Mammary epithelial cell (primary cell): Measurements from ENCODE around the gene VPS13C.

Experiments
- CTCF ChIP-seq, 2 donors: IDR thresholded peaks in 1 of 2; conservative IDR thresholded peaks in 1 of 2; 2 replicates each; pipeline ENCODE4 v1.5.1; 2011 to 2012; ENCODE audit warnings: inconsistent platforms in 2 of 2, low read length in 2 of 2, mild to moderate bottlenecking in 2 of 2, control low read depth in 1 of 2, low read depth in 1 of 2; ENCODE audit not compliant: insufficient read depth in 1 of 2; ENCODE audit errors: extremely low read depth in 1 of 2
- EZH2 ChIP-seq: IDR thresholded peaks from 2 replicates; pipeline ENCODE4 v1.6.1; 2012; ENCODE audit warnings: low read length, inconsistent platforms, borderline replicate concordance

- no peak for TF ChIP-seq CTCF (conservative IDR thresholded peaks at IDR 0.05 in 1 of 2, IDR thresholded peaks at IDR 0.05 in 1 of 2; ENCODE audit: extremely low read depth in 1 of 2, insufficient read depth in 1 of 2, low read depth in 1 of 2, low read length in 2 of 2)
- TF ChIP-seq EZH2 = no peak
Measured at GRCh38 chr15:61921093-61921492, 139.2 kb downstream of the VPS13C start.
